Osteocyte (in vitro differentiated cells): Measurements from ENCODE around the gene RHOT1. TPM values are rescaled to one million over a fixed set of nuclear protein-coding genes. Genes with fewer than 3 reads are reported as not detected.

ENCODE experiments used
- DNase-seq: peaks from one replicate; pipeline ENCODE4 v3.0.0; 2021; ENCODE audit warnings: mixed read lengths; ENCODE audit not compliant: unreplicated experiment; ENCODE audit errors: extremely low spot score
- H3K27ac Mint-ChIP-seq: one replicate; pipeline ENCODE4 v1.8.0; 2021; ENCODE audit warnings: mild to moderate bottlenecking, mixed read lengths; ENCODE audit not compliant: unreplicated experiment
- H3K27me3 Mint-ChIP-seq: one replicate; pipeline ENCODE4 v1.8.0; 2021; ENCODE audit warnings: mixed read lengths; ENCODE audit not compliant: unreplicated experiment
- H3K36me3 Mint-ChIP-seq: one replicate; pipeline ENCODE4 v1.8.0; 2021; ENCODE audit warnings: mixed read lengths; ENCODE audit not compliant: unreplicated experiment
- H3K4me1 Mint-ChIP-seq: one replicate; pipeline ENCODE4 v1.8.0; 2021; ENCODE audit warnings: mixed read lengths; ENCODE audit not compliant: unreplicated experiment
- H3K4me3 Mint-ChIP-seq: one replicate; pipeline ENCODE4 v1.8.0; 2021; ENCODE audit warnings: mild to moderate bottlenecking, moderate library complexity, mixed read lengths; ENCODE audit not compliant: unreplicated experiment
- H3K9me3 Mint-ChIP-seq: one replicate; pipeline ENCODE4 v1.8.0; 2021; ENCODE audit warnings: mixed read lengths; ENCODE audit not compliant: unreplicated experiment
- total RNA-seq: library from RNA; stranded (reverse); gene quantifications from 2 replicates; pipeline ENCODE4 v1.2.1, GENCODE V29; 2021
- TF ChIP-seq, protein P1 (sequence below): fragments of 200-600 bp; sonication (generic); IDR thresholded peaks from 2 replicates; pipeline ENCODE4 v1.5.0; 2021; ENCODE audit warnings: antibody characterized with exemption, mild to moderate bottlenecking, moderate library complexity

The RHOT1 gene
- total RNA-seq, 1 donor from 2014 or later: 32.2 TPM

DNA sequence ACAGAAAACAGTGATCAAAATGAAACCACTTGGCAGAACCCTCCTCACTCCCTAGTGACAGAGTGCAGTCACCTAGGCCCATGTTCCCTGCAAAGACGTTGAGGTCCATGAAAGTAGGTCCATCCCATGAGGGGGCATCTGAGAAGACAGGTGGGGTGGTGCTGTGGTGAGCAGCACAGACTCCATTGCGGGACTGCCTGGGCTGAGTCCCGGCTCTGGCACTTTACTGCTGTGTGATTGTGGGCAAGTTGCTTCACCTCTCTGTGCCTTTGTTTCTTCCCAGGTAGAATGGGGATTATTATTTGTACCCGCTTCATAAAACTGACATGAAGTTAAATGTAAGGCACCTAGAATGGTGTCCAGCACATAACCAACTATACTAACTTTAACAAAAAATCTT, 23.5 kb upstream of the RHOT1 start:
- Mint-ChIP-seq H3K27me3 (no peaks in the 10 kb centered on the region), H3K27ac (no peak overlapping the region), H3K9me3 (no peaks in the 10 kb centered on the region), H3K4me3 (no peak overlapping the region), H3K36me3 (no peaks in the 10 kb centered on the region), H3K4me1 (peaks cover 6% of the 10 kb centered on the region)
- DNase-seq: no peak
- TF ChIP-seq, protein P1, sequence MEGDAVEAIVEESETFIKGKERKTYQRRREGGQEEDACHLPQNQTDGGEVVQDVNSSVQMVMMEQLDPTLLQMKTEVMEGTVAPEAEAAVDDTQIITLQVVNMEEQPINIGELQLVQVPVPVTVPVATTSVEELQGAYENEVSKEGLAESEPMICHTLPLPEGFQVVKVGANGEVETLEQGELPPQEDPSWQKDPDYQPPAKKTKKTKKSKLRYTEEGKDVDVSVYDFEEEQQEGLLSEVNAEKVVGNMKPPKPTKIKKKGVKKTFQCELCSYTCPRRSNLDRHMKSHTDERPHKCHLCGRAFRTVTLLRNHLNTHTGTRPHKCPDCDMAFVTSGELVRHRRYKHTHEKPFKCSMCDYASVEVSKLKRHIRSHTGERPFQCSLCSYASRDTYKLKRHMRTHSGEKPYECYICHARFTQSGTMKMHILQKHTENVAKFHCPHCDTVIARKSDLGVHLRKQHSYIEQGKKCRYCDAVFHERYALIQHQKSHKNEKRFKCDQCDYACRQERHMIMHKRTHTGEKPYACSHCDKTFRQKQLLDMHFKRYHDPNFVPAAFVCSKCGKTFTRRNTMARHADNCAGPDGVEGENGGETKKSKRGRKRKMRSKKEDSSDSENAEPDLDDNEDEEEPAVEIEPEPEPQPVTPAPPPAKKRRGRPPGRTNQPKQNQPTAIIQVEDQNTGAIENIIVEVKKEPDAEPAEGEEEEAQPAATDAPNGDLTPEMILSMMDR: no peak

DNA sequence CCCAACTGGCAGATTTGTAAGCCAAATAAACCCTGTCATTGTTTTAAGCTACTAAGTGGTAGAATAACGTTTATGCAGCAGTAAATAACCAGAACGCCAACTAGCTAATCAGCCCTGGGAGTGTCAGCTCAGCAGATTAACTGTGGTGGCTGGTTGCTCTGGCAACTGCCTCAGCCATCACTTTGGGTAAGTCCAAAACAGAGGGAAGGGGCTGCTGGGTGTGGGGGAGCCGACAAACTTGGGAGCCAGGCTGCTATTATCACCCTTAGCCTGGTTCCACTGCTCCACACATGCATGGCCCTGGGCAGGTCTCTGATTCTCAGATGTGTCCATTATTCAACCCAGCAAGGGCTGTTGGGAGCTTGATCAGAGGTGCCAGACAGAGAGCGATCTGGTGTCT, 22.2 kb upstream of the RHOT1 start:
- H3K4me1 Mint-ChIP-seq: peaks cover 9% of the 10 kb centered on the region
- no peak overlapping the region for H3K4me3 Mint-ChIP-seq
- no peaks in the 10 kb centered on the region for H3K27me3 Mint-ChIP-seq

DNA sequence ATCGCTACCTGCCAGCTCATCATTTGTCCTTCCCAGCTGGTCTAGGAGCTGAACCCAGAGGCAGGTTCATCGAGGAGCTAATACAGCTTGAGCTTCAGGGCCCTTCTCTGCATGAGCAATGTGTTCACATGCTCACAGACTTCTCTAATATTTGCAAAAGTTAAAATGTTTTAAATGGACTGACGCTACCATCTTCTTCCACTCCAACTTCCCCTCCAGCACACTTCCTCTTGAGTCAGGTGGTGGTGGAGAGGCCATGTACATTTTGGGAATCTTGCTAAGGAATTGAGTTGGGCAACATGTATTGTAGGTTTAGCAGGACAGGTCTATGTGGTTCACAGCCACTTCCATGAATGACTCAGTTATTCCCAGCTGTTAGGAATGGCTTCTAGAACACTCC, 21.6 kb upstream of the RHOT1 start:
- H3K4me3 Mint-ChIP-seq: no peak overlapping the region
- peaks cover 9% of the 10 kb centered on the region for H3K4me1 Mint-ChIP-seq
- no peaks in the 10 kb centered on the region for H3K27me3 Mint-ChIP-seq
- no peak overlapping the region for H3K27ac Mint-ChIP-seq
- H3K9me3 Mint-ChIP-seq: no peaks in the 10 kb centered on the region
- DNase-seq: no peak
- TF ChIP-seq, protein P1: no peak
- H3K36me3 Mint-ChIP-seq: no peaks in the 10 kb centered on the region

More for the DNA sequence above, 22.2 kb upstream of the RHOT1 start:
- TF ChIP-seq, protein P1: no peak
- no peak overlapping the region for H3K27ac Mint-ChIP-seq
- no peak for DNase-seq
- no peaks in the 10 kb centered on the region for H3K9me3 Mint-ChIP-seq
- H3K36me3 Mint-ChIP-seq: no peaks in the 10 kb centered on the region

DNA sequence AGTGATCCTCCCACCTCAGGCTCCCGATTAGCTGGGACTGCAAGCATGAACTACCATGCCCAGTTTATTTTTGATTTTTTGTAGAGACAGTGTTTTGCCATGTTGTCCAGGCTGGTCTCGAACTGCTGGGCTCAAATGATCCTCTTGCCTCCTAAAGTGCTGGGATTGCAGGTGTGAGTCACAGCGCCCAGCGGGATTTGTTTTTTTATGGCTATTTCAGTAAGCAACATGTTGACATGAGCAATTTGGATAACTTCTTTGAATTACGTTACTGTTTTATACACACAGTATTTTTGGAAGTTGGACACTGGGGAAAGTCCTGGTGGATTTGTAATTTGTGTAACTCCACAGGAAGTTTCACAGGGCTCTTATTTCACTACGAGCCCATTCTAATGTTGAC, 18.5 kb upstream of the RHOT1 start:
- TF ChIP-seq, protein P1: no peak
- Mint-ChIP-seq H3K4me3 (no peak overlapping the region), H3K4me1 (peaks cover 23% of the 10 kb centered on the region), H3K36me3 (no peaks in the 10 kb centered on the region), H3K9me3 (no peaks in the 10 kb centered on the region), H3K27me3 (no peaks in the 10 kb centered on the region), H3K27ac (no peak overlapping the region)
- no peak for DNase-seq

DNA sequence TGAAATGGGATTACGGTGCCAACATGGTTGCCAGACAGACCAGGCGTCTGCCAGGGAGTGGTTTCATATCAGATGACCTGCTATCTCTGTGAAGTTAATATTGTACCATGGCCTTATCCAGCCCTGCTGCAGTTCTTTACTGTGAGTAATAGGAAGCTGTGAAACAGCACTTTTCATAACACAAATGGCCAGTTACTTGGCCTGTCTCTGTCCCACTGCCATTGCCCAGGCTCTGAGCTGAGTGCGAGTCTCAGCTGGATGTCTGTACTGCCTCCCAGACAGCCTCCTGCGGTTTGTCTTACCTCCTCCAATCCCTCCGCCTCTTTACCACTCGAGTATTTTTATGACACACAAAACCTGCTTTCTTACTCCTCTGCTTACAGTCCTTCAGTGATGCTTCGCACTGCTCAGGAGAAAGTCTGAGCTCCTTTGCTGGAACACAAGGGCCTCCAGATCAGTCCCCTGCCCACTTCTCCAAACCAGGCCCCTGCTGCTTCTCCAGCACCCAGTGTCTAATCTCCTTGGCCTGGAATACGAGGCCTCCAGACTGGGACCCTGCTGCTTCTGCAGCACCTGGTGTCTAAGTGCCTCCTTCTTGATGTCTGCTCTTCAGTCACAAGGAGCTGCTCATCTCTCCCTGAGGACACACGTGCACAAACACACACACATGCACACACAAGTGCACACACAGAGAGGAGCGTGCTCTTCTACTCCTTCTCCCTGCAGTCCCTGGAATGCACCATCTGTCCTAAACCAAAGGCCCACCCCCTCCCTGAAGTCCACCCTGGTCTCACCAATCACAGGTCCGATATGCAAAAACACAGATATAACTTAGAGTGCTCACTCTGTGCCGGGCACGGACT, 17.1 kb upstream of the RHOT1 start:
- Mint-ChIP-seq H3K27me3 (no peaks in the 10 kb centered on the region), H3K9me3 (no peaks in the 10 kb centered on the region), H3K4me3 (no peak overlapping the region), H3K36me3 (no peaks in the 10 kb centered on the region), H3K4me1 (peaks cover 29% of the 10 kb centered on the region), H3K27ac (no peak overlapping the region)
- DNase-seq: no peak
- TF ChIP-seq, protein P1: no peak
